ENCODE measurements around the gene PPARD. TPM values are rescaled to one million over a fixed set of nuclear protein-coding genes. Genes with fewer than 3 reads are reported as not detected.

Gene PPARD
- polyA plus RNA-seq, 1 donor = 26.7 TPM

- DNase-seq = no peak
These were observed 100.3 kb downstream of the PPARD start for GRCh38 chr6:35442693-35443092.

GRCh38 chr6:35443341-35444030 is 101.1 kb downstream of the PPARD start:
- no peak for DNase-seq

GRCh38 chr6:35445691-35446090 is 103.3 kb downstream of the PPARD start:
- no peak for DNase-seq

- no peak for DNase-seq
These were observed 105.8 kb downstream of the PPARD start for GRCh38 chr6:35448191-35448590.

- peak; percentile 66 for DNase-seq
These were observed 107.0 kb downstream of the PPARD start for GRCh38 chr6:35449287-35449881.

- no peak for DNase-seq
These were observed 109.2 kb downstream of the PPARD start for GRCh38 chr6:35451354-35452182.

GRCh38 chr6:35452183-35453090 is 110.1 kb downstream of the PPARD start, which contains the start of gene FANCE:
TSS of gene FANCE (plus strand) at chr6:35452338. CDS start at chr6:35452546, 208 bp downstream.
- peak; percentile 94 for DNase-seq

- DNase-seq = no peak
These were observed 110.9 kb downstream of the PPARD start for GRCh38 chr6:35453236-35453635.

GRCh38 chr6:35454391-35455110 is 112.2 kb downstream of the PPARD start:
- no peak for DNase-seq

GRCh38 chr6:35457907-35458306 is 115.5 kb downstream of the PPARD start:
- no peak for DNase-seq

GRCh38 chr6:35461270-35461669 is 118.9 kb downstream of the PPARD start:
- DNase-seq = no peak

- DNase-seq = no peak
These were observed 120.9 kb downstream of the PPARD start for GRCh38 chr6:35463292-35463691.

GRCh38 chr6:35465646-35466045 is 123.3 kb downstream of the PPARD start:
- DNase-seq = no peak

GRCh38 chr6:35468181-35468979 is 126.0 kb downstream of the PPARD start, which contains the start of gene RPL10A:
TSS of gene RPL10A (plus strand) at chr6:35468401. CDS start at chr6:35468435, 34 bp downstream.
- DNase-seq = peak; percentile 98

- no peak for DNase-seq
These were observed 126.8 kb downstream of the PPARD start for GRCh38 chr6:35468980-35469750.

- DNase-seq = no peak
These were observed 127.6 kb downstream of the PPARD start for GRCh38 chr6:35469751-35470662.

- DNase-seq = no peak
These were observed 128.3 kb downstream of the PPARD start for GRCh38 chr6:35470663-35471120.

- DNase-seq = no peak
These were observed 129.5 kb downstream of the PPARD start for GRCh38 chr6:35471836-35472345.

Data from hindlimb muscle (tissue), 1 donor.